Gastroesophageal sphincter (tissue), 3 donors: ENCODE results near the gene SORL1-AS1.

Experiments used
- CTCF ChIP-seq, 4 experiments: fragments of 200-600 bp in 2 of 4; fragments of 450-650 bp in 2 of 4; sonication (generic) in 1 of 4; IDR thresholded peaks; one replicate each; pipeline ENCODE4 v1.5.1; 2017 to 2019; ENCODE audit warnings: antibody characterized with exemption in 4 of 4, mild to moderate bottlenecking in 2 of 4, moderate library complexity in 2 of 4
- EP300 ChIP-seq: sonication (generic); formaldehyde crosslinking; IDR thresholded peaks from one replicate; pipeline ENCODE4 v1.6.1; 2017; ENCODE audit warnings: antibody characterized with exemption, mild to moderate bottlenecking
- POLR2A ChIP-seq, 2 donors: fragments of 450-650 bp; IDR thresholded peaks; one replicate each; pipeline ENCODE4 v1.6.1; 2017; ENCODE audit warnings: antibody characterized with exemption in 2 of 2, mild to moderate bottlenecking in 2 of 2, moderate library complexity in 1 of 2

DNA sequence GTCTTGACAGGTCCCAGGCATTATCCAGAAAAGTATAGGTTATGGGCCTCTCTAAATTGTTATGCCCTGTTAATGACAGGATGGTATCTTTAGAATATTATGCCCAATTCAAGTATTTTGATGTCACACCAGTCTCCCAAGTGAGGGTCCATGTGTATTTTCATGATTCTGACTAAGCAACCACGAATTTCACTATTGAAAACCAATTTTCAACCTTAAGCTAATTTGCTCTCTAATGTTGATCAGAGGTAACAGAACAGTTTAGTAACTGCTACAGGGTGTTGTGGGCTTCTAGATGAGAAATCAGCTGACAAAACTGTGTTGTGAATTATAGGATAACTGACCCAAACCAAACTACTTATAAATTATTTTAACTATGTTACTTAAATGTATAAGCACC, 48.0 kb upstream of the SORL1-AS1 start:
- no peak for TF ChIP-seq POLR2A (IDR thresholded peaks at IDR 0.05)
- TF ChIP-seq CTCF (IDR thresholded peaks at IDR 0.05): no peak
- TF ChIP-seq EP300: no peak
